GM18907 (cell line): Measurements from ENCODE around the gene TAC3.
A peak's percentile ranks its signal among the peaks of the same experiment; 100 is the strongest.

Experiments
- ATAC-seq: cut with Tn5 transposase; IDR thresholded peaks from one replicate; pipeline ENCODE4 v1.9.1; 2021; ENCODE audit warnings: mild to moderate bottlenecking, moderate library complexity; ENCODE audit not compliant: unreplicated experiment

Gene TAC3

GRCh38 chr12:57006809-57007475 lies 9.4 kb downstream of the TAC3 start:
- no peak for ATAC-seq

GRCh38 chr12:57005980-57006808 lies 10.1 kb downstream of the TAC3 start, which contains the start of gene ZBTB39:
Gene ZBTB39 (minus strand): TSS chr12:57006546. CDS start chr12:57004917, 1,629 bp downstream.
- ATAC-seq = peak; percentile 67

GRCh38 chr12:57004651-57005050 lies 11.7 kb downstream of the TAC3 start:
- no peak for ATAC-seq

- ATAC-seq = no peak
These were observed 12.9 kb downstream of the TAC3 start for GRCh38 chr12:57003395-57003794.

- no peak for ATAC-seq
These were observed 14.9 kb downstream of the TAC3 start for GRCh38 chr12:57001448-57001906.

GRCh38 chr12:57000393-57000792 lies 15.9 kb downstream of the TAC3 start:
- ATAC-seq = no peak

- ATAC-seq = no peak
These were observed 16.9 kb downstream of the TAC3 start for GRCh38 chr12:56999456-56999855.

- ATAC-seq = peak; percentile 81
These were observed 17.3 kb downstream of the TAC3 start for GRCh38 chr12:56998981-56999380.

GRCh38 chr12:56998316-56998715 lies 18.0 kb downstream of the TAC3 start:
- no peak for ATAC-seq

GRCh38 chr12:56996793-56997545 lies 19.4 kb downstream of the TAC3 start:
- no peak for ATAC-seq

GRCh38 chr12:56995930-56996496 lies 20.3 kb downstream of the TAC3 start:
- ATAC-seq = no peak

GRCh38 chr12:56995201-56995929 lies 21.0 kb downstream of the TAC3 start:
- ATAC-seq = no peak

GRCh38 chr12:56994231-56994746 lies 22.0 kb downstream of the TAC3 start:
- no peak for ATAC-seq

- ATAC-seq = no peak
These were observed 23.0 kb downstream of the TAC3 start for GRCh38 chr12:56993346-56993745.

- no peak for ATAC-seq
These were observed 24.7 kb downstream of the TAC3 start for GRCh38 chr12:56991319-56992246.

- no peak for ATAC-seq
These were observed 25.5 kb downstream of the TAC3 start for GRCh38 chr12:56990648-56991318.

GRCh38 chr12:56989861-56990610 lies 26.3 kb downstream of the TAC3 start:
- ATAC-seq = no peak
